LNCAP (cell line): ENCODE measurements around the gene NPTXR.

Source experiments
- TF ChIP-seq, protein P1 (sequence below): fragments of 450-650 bp; IDR thresholded peaks from 2 replicates; pipeline ENCODE4 v1.5.1; 2017; ENCODE audit warnings: mild to moderate bottlenecking

The NPTXR gene

DNA sequence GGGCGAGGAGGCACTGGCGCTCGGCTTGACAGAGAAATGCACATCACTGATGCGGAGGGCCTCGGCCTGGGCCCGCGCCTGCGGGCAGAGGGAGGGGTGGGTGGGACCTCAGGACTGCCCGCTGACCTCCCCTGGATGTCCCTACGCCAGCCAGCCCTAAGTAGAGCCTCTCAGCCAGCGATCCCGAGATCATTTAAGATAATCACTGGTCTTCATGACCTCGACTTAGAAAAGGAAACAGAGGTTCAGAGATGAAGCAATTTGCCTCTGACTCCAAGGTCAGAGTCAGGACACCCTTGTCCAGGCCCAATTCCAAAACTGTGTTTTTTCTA lies 23.3 kb upstream of the NPTXR start:
- TF ChIP-seq, protein P1, sequence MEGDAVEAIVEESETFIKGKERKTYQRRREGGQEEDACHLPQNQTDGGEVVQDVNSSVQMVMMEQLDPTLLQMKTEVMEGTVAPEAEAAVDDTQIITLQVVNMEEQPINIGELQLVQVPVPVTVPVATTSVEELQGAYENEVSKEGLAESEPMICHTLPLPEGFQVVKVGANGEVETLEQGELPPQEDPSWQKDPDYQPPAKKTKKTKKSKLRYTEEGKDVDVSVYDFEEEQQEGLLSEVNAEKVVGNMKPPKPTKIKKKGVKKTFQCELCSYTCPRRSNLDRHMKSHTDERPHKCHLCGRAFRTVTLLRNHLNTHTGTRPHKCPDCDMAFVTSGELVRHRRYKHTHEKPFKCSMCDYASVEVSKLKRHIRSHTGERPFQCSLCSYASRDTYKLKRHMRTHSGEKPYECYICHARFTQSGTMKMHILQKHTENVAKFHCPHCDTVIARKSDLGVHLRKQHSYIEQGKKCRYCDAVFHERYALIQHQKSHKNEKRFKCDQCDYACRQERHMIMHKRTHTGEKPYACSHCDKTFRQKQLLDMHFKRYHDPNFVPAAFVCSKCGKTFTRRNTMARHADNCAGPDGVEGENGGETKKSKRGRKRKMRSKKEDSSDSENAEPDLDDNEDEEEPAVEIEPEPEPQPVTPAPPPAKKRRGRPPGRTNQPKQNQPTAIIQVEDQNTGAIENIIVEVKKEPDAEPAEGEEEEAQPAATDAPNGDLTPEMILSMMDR = no peak

DNA sequence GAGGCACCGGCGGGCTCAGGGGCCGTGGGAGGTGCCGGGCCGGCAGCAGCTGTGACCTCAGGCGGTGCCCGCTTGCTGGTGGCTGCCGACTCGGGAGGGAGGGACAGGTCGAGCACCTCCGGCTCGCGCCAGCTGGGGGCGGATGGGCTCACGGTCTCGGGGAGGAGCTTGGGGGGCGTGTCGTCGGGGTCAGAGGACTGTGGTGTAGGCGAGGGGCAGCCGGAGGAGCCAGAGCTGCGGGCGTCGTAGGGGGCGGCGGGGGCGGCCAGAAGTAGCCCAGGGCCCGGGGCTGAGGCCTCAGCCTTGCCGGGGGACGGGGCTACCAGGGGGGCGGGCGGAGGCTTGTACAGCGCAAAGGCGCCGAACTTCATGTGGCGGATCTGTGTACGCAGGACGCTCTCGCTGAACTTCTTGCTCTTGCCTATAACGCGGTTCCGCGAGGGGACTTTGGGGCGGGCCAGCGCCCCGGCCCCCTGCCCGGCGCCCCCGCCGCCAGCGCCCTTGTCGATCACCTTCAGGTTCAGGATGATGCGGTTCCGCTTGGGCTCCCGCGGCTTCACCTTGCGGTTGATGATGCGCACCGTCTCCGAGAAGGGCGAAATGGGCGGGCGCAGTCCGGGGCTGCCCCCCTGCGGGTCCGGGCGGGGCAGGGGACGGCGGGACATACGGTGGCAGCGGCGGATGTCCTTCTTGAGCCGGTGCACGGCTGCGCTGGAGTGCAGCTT lies 22.7 kb upstream of the NPTXR start:
- TF ChIP-seq, protein P1 = no peak

DNA sequence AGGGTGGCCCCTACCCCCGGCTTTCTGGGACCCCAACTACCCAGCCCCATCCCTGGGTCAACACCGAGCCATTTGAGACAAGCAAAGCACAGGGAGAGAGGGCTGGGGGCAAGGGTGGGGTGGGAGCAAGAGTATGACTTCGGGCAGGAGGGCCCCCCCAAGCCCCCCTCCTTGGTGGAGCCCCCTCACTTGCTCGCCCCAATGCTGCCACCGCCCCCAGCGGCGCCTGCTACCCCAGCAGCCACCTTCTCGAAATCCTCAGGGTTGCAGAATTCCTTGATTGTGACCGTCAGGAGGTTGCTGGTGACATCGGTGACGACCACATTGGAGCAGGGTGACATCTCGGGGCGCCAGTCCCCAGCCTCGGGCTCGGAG lies 22.2 kb upstream of the NPTXR start:
- TF ChIP-seq, protein P1 = no peak

DNA sequence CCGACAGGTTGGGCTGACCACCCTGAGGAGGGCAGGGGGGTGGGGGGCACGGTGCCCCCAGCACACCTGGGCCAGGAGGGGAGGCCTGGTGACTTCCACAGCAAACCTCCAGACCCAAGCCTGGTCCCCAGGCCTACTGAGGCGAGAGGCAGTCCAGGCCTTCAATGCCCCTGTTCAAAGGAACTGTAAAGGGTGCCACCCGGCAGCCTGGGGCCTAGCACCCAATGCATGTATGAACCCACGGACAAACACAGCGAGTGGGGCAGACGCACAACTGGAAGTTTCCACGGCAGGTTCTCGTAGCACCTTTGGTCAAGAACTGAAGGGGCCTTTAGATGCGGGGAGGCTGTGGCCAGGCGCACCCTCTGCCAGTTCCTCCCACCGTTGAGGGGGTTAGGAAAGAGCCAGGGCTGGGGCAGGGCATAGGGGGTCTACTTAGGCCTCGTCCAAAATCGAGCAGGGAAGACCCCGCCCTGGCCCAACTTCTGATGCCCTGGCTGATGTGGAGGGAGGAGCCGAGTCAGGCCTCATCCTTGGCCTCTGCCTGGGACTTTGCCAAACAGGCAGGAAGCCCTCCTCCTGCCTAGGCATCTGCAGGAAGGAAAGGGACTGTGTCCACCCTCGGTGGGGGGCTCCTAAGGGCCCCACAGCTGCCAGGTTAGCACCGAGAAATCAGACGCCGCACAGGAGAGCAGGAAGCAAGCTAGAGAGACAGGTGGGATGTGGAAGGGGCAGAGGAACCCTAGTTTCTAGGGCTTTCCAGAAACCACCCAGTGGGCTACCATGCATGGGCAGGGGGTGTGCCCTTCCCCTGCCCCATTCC lies 21.6 kb upstream of the NPTXR start:
- TF ChIP-seq, protein P1 = no peak

DNA sequence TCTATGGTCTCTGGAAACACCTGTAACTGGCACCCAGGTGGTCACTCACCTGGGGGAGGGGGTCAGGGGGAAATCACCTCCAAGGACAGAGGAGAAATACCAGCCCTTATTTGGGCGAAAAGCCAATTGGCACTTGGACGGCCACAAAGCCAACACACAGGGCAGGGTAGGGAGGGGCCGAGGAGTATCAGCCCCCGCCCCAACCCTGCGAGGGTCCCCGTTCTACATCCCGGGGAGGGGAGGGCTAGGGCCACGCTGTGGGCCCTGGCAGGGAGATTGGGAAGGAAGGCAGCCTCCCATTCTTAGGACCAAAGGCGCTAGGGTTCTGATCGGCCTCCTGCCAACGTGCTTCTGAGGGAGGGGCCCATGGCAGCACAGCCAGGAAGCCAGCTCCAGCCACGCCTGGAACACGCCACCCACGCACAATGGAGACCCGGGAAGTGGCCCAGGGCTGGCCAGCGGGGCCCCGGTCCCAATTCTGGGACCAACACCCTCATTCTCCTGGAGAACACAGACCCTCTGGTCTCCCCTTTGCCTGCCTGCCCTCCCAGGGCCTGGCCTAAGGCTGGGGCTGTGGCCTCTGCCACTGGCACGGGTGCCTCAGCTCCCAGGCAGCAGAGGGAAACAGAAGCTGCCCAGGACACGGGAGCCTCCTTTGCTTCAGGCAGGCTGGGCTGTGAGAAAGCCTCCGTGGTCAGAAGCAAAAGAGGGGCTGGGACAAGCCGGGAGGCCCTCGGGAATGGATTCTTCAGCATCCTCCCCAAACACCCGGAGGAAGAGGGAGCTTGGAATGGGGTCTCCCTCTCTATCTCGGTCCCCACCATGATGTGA lies 20.7 kb upstream of the NPTXR start:
- TF ChIP-seq, protein P1 = no peak

DNA sequence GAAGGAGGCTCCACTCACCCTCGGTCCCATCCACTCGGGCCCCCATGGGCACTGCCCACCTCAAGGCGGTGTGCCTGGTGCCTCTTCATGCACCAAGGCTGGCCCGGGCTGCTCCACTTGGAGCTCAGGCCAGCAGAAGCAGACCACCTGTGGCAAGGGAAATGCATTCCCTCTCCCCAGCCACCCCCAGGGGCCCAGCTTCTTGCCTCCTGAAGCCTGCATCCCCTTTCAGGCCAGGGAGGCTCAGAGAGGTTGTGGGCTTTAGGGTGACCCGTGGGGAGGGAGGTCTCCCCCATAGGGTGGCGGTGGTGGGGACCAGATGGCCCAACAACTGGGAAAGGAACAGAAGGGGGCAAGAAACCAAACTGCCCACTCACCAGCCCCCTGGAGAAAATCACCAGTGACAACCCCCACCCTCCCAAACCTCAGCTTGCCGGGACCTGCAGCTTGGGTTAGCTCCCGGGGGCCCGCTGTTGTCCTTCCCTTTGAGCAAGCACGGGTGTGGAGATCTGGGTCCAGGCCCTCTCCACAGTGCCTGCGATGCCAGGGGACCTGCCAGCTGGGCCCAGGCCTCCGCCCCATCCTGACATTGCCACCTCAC lies 19.8 kb upstream of the NPTXR start:
- TF ChIP-seq, protein P1 = no peak
